IPS-NIHi7 (cell line): ENCODE measurements around the gene FAM90A1.
A peak's percentile ranks its signal among the peaks of the same experiment; 100 is the strongest.
"Not testable (repeated sequence)": the region's sequence is repeated elsewhere in the genome, so short reads cannot be mapped to it uniquely, and the experiment has no call there.

Experiments
- DNase-seq: peaks from one replicate; pipeline ENCODE4 v3.0.0; 2012; ENCODE audit warnings: mixed read lengths; ENCODE audit errors: extremely low spot score

FAM90A1 gene

DNA sequence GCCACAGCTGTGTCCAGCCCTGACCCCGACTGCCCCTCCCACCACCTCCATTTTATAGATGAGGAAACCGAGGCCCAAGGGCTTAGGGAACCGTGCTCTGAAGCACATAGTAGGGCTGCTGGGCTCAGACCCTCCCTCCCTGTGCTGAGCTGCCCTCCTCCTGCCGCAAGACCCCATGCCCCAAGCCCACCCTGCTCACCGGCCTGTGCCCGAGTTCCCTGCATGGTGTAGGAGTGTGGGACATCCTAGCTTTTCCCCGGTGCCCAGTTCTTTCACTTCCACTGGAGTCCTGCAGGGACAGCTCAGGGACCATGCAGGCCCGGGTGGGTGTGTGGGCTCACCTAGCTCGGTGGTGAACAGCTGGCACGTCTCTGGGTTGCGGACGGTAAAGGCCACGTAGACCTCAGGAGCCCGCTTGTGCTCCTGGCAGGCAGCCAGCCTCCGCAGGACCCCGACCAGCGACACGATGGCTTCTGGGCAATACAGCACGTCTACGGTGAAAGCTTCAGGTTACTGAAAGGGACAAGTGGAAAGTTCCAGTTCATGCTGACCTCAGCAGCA lies 6.6 kb upstream of the FAM90A1 start:
- not testable (repeated sequence) for DNase-seq

DNA sequence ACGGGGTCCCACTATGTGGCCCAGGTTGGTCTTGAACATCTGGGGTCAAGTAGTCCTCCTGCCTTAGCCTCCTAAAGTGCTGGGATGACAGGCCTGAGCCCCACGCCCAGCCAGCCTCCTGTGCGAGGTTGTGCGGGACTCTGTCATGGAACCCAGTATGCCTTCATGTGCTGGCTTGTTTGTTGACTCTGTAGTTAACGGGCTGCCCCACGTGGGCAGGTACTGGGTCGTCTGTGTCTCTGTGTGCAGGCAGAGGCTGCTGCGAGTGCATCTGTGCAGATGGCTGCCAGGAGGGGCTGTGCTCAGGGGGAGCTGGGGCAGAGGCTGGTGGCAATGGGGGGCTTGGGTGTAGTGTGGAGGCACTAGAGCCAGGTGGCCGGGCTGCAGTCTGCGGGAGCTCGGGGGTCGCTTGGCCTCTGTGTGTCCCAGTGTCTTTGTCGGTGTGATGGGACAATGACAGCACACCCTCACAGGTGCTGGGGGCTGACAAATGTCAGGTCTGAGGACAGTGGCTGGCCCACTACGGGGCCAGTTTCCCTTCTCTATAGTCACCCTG lies 6.0 kb upstream of the FAM90A1 start:
- not testable (repeated sequence) for DNase-seq

GRCh38 chr12:8231666-8232608 lies 4.5 kb upstream of the FAM90A1 start:
- DNase-seq, result not testable (repeated sequence)

DNA sequence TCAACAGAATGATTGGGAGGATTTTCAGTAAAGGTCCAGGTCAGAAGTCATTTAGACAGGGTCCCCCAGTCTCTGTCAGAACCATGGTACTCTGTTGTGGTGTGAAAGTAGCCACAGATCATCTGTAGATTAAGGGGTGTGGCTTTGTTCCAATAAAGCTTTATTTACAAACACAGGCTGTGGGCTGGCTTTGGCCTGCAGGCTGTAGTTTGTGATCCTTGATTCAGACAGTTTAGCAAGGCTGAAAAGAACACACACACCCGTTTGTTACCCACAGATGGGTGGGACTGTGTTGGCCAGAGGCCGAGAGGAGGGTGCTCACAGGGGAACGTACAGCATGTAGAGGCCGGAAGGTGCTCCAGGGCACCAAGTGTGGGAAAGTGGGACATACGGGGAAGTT lies 3.6 kb upstream of the FAM90A1 start:
- not testable (repeated sequence) for DNase-seq

DNA sequence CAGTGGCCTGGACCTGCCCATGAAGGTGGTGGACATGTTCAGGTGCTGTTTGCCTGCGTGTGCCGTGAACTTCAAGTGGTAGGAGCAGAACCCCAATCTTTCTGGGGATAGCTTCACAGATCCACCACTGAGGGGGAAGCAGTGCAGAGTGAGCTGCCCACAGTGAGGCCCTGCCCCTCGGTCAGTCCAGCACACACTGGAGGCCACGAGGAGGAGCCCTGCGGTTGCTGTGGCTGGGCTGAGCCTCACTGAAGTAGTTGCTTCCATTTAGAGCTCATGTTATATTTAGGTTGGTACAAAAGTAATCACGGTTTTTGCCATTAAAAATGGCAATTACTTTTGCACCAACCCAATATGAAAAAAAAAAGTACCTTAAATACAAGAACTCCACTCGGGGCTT lies 2.1 kb upstream of the FAM90A1 start:
- not testable (repeated sequence) for DNase-seq

- not testable (repeated sequence) for DNase-seq
Observed at GRCh38 chr12:8228607-8229006, 1.2 kb upstream of the FAM90A1 start.

DNA sequence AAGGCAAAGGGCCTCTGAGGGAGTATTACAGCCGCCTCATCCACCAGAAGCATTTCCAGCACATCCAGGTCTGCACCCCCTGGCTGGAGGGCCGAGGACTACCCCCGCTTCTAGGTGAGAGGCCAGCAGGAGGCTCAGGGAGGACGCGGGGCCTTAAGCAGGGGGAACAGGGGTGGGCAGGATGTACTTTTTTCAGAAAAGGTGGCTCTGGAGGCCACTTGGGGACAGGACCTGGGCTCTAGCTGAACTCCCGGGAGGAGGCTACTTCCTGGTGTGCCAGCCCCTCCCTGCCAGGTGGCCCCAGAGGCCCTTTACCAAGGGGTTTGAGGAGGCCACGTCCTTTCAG lies 287 bp upstream of the FAM90A1 start:
- DNase-seq, result not testable (repeated sequence)

- DNase-seq, result no peak
Observed at GRCh38 chr12:8226355-8226754, 1.1 kb downstream of the FAM90A1 start.

GRCh38 chr12:8224782-8225181 lies 2.6 kb downstream of the FAM90A1 start:
- not testable (repeated sequence) for DNase-seq

- DNase-seq, result not testable (repeated sequence)
Observed at GRCh38 chr12:8223646-8224045, 3.8 kb downstream of the FAM90A1 start.

DNA sequence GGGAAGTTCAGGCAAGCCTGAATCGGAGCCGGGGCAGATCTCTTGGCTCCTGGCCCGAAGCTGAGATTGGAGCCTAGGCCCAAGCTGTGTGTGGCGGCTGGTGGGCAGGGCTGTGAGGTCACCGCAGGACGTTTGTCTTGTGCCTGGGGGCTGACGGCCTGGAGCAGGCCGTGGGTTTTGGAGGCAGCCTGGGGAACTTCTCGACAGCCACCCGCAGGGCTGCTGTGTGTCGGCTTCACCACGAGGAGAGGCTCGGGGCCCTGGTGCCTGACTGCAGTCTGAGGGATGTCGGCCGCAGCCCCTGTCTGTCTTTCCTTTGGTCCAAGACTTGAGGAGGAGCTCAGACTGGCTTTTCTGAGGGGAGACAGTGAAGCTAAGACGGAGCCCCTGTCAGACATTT lies 5.1 kb downstream of the FAM90A1 start:
- not testable (repeated sequence) for DNase-seq

GRCh38 chr12:8221844-8222243 lies 5.6 kb downstream of the FAM90A1 start:
- DNase-seq, result not testable (repeated sequence)

GRCh38 chr12:8221375-8221774 lies 6.0 kb downstream of the FAM90A1 start:
- not testable (repeated sequence) for DNase-seq

DNA sequence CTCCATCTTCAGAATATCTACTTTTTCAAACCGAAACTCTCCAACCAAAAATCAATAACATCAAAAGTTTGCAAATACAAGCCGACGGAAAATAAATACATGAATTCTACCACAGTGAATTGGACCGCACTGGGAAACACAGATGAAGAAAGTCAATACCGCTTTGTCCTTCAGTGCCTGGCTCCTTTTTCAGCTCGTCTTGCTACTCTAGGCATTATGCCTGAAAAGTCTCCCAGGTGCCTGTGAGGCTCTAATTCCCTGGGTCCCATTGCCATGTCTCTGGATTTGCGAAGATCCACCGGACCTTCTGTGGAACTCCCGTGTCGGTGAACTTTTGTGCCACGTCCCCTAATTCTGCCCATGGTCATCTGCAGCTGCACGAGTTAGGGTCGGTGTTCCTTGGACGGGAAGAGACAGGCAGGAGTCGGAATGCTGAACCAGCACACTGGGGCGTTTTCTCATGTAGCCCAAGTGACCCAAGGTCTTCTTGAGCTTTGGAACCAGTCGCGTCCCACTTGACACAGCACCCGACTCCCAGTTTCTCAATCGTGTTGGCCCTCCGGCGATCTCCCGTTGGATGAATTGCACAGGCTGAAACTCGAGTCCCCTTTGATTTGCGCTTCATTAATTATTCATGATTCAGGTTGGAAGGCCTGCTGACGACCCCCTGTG lies 8.6 kb downstream of the FAM90A1 start:
- DNase-seq, result not testable (repeated sequence)

- not testable (repeated sequence) for DNase-seq
Observed at GRCh38 chr12:8197685-8198308, 29.6 kb downstream of the FAM90A1 start.

DNA sequence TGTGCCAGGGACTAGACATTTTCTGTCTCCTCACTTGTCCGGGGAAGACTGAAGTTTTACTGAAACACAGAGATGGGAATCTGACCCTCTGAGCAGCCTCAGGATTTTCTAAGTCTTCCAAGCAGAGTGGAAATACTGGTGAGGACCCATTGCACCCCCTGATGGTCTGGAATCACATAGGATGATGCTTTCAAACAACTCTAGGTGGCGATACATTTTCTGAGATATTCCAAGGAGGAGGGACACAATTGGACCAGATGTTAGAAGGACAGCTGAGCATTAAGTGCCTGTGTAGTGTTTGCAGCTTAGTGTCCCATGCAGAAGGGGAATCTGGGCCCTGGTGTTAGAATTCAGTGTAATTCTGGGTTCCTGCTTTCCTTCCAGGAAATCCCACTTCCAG lies 39.3 kb downstream of the FAM90A1 start:
- not testable (repeated sequence) for DNase-seq

- DNase-seq, result not testable (repeated sequence)
Observed at GRCh38 chr12:8184206-8184605, 43.2 kb downstream of the FAM90A1 start.

GRCh38 chr12:8183346-8183745 lies 44.1 kb downstream of the FAM90A1 start:
- DNase-seq, result not testable (repeated sequence)

DNA sequence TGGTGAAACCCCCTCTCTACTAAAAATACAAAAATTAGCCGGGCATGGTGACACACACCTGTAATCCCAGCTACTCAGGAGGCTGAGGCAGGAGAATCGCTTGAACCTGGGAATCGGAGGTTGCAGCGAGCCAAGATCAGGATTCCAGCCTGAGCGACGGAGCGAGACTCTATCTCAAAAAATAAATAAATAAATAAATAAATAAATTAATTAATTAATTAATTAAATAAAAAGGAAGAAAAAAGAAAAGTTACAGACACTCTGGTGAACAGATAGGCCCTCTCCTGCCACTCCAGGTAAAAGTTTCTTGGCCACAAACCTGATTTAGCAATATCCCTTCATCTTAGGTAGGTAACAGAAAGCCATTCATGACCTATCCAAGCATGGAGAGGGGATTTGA lies 44.5 kb downstream of the FAM90A1 start:
- not testable (repeated sequence) for DNase-seq

DNA sequence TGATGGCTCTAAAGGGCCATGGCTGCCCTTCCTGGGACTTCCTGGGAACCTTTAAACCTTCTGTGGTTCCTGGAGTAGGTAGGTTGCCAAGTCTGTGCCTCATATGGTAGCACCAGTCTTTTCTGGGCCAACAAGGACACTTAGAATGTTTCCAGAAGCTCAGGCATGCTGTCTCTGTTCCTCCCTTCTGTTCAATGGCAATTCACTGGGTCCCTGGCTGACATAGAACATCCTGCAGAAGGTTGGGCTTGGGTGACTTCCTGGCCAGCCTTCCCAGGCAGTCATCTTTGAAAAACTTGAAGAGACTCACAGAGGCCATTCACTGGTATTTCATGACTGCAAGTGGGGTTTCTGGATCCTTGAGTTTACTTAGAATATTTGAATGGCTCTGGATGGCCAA lies 46.1 kb downstream of the FAM90A1 start:
- DNase-seq, result not testable (repeated sequence)

DNA sequence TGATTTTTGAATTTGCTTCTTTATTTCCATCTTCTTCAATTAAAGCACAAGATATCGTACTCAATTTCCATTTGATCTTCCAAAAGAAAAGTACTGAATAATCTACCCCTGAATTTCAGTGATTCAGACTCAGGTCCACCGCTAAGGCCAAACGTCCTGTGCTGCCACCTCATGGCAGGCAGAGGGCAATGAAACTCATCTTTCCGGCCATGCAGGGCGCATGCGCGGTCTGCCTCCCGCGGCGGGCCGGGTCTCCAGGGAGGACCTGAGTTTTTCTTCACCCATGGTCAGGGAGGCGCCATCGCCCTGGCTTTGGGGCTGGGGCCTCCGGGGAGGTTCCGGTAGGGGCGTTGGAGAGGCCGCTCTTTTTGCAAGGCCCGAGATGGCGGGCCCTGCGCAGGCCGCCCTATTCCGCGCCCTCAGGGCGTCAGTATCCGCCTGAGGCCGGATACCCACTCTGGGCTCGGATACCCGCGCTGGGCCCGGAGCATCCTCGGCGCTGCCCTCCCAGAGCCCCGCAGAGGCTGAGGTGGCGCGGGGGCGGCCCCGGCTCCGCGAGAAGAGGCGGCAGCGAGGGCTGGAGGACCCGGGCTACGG lies 47.3 kb downstream of the FAM90A1 start:
- peak; percentile 78 for DNase-seq
